Raji (cell line): Measurements from ENCODE around the gene KRTAP1-5.
"Not testable (repeated sequence)": the region's sequence is repeated elsewhere in the genome, so short reads cannot be mapped to it uniquely, and the experiment has no call there.

Experiments used
- POLR2A ChIP-seq: IDR thresholded peaks from 2 replicates; pipeline ENCODE4 v1.6.1; 2011; ENCODE audit warnings: low read depth, low read length, control low read depth; ENCODE audit not compliant: insufficient read depth

KRTAP1-5 gene

DNA sequence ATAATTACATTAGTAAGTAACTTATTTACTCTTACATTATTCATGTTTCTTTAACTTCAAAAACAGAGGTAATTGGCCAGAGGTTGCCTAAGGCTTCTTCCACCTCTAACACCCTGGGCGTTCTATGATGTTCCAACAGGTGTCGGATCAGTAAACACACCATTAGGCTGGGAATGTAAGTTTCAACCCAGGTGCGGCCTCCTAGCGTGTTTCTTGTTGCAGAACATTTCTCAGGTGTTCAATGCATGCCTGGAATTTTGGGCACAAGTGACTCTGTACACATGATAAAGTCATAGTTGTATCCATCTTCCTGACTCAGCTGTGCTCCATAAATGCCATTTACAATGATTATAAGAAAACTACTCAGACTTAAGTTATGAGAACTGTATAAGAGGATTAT lies 27.0 kb upstream of the KRTAP1-5 start:
- TF ChIP-seq POLR2A = no peak

DNA sequence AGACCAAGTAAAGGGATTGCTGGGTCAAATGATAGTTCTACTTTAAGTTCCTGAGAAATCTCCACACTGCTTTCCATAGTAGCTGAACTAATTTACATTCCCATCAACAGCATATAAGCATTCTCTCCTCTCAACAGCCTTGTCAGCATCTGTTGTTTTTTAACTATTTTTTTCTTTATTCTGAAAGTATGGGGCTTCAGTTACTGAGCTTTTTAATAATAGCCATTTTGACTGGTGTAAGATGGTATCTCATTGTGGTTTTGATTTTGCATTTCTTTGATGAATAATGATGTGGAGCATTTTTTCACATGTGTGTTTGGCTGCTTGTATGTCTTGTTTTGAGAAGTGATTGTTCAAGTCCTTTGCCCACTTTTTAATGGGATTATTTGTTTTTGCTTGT lies 25.6 kb upstream of the KRTAP1-5 start:
- no peak for TF ChIP-seq POLR2A

DNA sequence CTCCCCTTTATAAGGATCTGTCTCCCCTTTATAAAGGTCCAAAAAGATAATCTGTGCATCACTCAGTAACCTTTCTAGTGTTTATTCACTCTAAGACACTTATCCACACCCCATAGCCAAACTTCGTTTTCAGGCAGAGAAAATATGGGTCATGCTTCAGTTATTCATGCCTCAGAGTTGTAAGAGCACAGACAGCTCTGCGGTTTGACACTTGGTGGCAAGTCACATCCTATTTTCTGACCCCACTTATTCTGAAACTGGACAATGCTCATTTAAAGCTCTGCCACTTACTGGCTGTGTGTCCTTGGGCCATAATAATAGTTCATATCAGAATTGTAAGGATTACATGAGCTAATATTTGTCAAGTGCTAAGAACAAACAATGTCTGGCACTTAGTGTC lies 22.1 kb upstream of the KRTAP1-5 start:
- TF ChIP-seq POLR2A = no peak

DNA sequence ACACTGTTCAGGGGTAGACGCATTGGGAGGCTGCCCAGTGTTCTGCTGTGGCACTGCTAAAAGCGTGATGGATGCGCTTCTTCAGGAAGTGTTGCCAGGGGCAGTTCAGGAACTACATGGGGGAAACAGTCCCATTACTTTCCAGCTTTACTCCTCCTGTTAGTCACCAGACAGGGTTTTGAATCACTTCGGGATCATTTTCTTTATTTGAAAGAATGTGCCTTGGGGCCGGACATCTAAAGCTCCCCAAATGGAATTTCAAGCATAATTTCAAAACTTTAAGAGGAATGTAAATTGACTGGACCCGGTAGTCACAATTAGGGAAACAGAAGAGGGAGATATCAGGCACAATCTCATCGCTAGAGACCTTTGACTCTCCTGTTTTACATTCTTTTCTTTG lies 21.4 kb upstream of the KRTAP1-5 start:
- no peak for TF ChIP-seq POLR2A

DNA sequence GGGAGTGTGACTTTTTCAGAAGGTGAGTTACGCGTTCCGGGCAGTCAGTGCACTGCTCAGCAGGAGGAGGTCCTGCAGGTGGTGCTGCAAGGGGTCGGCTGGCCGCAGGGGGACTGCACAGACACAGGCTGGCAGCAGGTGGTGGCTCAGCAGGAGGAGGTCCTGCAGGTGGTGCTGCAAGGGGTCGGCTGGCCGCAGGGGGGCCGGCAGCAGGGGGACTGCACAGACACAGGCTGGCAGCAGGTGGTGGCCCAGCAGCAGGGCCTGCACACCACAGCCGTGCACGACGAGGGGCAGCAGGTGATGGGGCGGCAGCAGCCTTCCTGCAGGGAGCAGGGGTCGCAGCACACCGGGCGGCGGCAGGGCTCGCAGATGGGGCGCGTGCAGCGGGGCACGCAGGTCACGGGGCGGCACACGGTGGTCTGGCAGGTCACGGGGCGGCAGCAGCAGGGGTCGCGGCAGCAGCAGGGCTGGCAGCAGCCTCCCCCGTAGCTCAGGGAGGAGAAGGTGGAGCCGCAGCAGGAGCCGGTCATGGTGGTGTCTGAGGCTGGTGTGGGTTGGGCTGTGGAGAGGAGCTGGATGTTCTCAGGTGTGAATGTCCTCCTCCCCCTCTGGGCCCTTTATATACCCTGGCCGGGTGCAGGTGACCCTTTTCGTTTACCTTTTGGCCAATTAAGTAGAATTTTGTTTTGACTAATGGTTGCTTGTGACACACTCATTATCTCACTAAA lies 19.9 kb upstream of the KRTAP1-5 start, which contains the start of gene KRTAP2-1:
KRTAP2-1 (minus strand) TSS at position 582 of the 731 bp plus-strand sequence; CDS start at position 533, 49 bp downstream.
- not testable (repeated sequence) for TF ChIP-seq POLR2A

DNA sequence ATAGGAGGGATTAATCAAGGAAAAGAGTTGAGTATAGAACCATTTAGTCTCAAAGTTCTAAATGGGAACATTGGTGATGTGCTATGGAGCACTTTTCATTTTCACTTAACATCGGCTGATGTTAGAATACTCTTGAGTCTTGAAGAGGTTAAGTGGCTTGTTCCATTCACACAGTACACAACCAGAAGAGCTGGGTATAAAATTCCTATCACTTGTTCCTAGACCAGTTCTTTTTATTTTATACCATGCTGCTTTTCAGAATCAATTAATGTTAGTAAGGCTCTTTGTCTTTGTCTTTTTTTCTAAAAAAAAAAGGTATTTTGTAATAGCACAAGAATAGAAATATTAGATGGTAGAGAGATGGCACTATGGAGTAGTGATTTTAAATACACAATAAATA lies 15.9 kb upstream of the KRTAP1-5 start:
- TF ChIP-seq POLR2A = no peak

DNA sequence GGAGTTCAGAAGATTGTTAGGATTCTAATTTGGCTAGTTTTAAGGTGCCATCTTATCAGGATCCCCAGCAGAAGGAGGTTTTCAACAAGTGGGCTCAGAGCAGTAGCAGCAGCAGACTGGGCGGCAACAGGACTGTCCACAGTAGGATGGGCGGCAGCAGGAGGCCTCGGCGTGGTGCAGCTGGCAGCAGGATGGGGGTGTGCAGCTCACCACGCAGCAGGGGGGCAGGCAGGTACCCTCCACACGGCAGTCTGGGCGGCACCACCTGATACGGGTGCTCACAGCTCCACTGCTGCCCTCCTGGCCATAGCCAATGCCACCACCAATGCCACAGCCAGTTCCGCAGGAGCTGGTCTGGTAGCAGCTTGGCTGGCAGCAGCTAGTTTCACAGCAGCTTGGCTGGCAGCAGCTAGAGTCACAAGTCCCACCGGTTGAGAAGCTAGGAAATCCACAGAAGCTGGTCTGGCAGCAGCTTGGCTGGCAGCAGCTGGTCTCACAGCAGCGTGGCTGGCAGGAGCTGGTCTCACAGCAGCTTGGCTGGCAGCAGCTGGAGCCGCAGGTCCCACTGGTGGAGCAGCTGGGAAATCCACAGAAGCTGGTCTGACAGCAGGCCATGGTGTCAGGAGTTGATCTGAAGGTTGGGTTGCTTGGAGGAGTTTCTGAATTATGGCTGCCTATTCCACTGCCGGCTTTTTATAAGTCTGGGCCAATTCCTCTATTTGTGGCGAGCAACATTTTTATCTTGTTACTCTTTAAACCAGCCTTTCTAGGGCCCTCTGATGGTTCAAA lies 14.0 kb upstream of the KRTAP1-5 start, which contains the start of gene KRTAP1-1:
KRTAP1-1 (minus strand) TSS at position 668 of the 789 bp plus-strand sequence; CDS start at position 615, 53 bp downstream.
- TF ChIP-seq POLR2A = not testable (repeated sequence)

DNA sequence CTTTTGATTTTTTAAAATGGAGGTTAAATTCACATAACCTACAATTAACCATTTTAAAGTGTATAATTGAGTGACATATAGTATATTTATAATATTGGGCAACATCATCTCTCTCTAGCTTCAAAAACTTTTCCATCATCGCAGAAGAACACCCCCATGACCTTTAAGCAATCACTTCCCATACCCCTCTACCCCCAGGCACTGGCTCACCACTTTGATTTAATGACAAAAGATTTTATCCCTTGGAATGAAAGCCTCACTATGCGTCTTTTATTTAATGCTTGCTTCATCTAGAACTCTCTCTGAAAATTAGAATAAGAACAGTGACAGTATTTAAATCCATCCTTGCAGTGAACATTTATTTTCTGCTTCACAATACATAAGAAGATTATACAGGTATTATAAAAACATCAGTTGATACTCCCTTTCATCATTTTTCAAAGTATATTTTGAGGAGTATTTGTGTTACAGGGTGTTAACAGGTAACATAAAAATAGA lies 10.9 kb upstream of the KRTAP1-5 start:
- TF ChIP-seq POLR2A = no peak

DNA sequence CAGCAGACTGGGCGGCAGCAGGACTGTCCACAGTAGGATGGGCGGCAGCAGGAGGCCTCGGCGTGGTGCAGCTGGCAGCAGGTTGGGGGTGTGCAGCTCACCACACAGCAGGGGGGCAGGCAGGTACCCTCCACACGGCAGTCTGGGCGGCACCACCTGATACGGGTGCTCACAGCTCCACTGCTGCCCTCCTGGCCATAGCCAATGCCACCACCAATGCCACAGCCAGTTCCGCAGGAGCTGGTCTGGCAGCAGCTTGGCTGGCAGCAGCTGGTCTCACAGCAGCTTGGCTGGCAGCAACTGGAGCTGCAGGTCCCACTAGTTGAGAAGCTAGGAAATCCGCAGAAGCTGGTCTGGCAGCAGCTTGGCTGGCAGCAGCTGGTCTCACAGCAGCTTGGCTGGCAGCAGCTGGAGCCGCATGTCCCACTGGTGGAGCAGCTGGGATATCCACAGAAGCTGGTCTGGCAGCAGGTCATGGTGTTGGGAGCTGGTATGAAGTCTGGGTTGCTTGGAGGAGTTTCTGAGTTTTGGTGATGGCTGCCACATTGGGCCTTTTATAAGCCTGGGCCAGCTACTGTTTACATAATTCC lies 7.4 kb upstream of the KRTAP1-5 start, which contains the start of gene KRTAP1-3:
KRTAP1-3 (minus strand) TSS at position 529 of the 590 bp plus-strand sequence; CDS start at position 476, 53 bp downstream.
- TF ChIP-seq POLR2A = not testable (repeated sequence)

DNA sequence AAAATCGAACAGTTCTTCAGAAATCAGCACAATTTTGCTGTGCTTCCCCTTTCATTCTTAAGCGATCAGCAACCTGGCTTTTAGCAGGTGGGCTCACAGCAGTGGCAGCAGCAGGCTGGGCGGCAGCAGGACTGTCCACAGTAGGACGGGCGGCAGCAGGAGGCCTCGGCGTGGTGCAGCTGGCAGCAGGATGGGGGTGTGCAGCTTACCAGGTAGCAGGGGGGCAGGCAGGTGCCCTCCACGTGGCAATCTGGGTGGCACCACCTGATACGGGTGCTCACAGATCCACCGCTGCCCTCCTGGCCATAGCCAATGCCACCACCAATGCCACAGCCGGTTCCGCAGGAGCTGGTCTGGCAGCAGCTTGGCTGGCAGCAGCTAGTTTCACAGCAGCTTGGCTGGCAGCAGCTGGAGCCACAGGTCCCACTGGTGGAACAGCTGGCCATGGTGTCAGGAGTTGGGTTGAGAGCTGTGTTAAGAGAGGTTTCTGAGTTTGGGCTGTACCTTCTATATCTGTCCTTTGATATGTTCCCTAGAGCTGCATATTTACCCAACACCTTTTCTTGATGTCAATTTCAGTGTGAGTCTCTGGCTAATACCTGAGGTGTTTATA lies 2.7 kb upstream of the KRTAP1-5 start, which contains the start of gene KRTAP1-4:
KRTAP1-4 (minus strand) TSS at position 563 of the 613 bp plus-strand sequence; CDS start at position 446, 117 bp downstream.
- no peak for TF ChIP-seq POLR2A

DNA sequence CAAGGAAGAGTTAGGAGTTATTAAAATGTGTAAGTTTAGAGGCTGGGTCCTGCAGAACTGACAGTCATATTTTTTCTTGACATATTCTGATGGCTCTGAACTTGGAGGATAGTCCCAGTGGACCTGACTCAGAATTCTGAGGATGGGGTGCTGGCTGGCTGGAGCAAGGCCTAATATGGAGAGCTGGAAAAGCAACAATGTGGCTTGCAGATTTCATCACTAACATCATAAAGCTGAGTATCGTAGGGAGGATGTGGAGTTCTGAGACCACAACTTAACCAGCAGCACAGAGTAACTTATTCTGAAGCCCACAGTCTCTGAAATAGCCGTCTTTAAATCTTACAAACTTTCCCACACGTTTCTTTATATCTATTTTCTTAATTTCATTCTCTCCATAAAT lies 2.3 kb downstream of the KRTAP1-5 start:
- TF ChIP-seq POLR2A = no peak

DNA sequence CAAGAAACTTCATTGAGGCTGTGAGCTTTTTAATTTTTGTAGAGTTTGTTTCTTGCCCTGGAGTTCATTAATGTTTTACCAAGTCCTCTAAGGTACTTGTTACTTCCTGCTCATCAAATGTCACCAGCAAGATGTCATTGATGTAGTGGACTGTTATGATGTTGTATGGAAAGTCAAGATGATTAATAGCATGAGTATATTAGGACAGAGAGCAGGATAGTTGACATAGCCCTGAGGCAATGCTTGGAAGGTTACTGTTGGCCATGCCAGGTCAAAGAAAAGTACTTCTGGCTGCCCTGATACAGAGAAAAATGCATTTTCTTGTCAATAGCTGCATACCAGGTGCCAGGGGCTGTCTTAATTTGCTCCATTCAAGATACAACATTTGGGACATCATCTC lies 6.7 kb downstream of the KRTAP1-5 start:
- TF ChIP-seq POLR2A = no peak

DNA sequence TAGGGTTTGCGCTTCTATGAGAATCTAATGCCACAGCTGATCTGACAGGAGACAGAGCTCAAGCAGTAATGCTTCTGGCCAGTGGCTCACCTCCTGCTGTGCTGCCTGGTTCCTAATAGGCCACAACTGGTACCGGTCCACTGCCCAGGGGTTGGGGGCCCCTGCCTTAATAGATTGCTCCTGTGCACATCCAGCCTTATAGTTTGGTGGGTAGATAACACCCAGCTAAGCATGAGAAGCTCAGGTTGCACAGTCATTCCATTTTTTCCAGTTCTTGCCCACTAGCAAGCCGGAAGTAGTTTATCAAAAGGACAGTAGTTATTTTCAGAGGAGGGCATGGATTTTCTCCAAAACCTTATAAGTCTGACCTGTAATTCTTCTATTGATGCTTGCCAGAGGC lies 7.6 kb downstream of the KRTAP1-5 start:
- no peak for TF ChIP-seq POLR2A

DNA sequence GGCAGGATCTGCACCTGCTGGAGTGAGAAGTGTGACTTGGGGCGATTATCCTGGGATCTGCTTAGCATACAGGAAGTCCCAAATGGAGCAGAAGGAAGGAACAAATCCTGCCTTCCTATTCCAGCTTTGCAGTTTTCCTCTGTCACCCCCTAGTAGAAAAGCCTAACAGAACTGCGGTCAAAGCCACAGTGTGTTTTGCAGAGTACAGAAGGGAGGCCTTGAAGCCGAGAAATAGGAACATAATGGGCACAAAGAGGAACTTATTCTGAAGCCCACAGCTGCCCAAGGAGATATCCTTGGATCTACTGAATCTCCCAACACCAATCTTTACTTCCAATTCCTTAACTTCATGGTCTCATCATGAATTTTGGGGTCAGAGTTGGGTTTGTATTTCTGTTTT lies 8.5 kb downstream of the KRTAP1-5 start:
- TF ChIP-seq POLR2A = no peak
